HepG2 (cell line): Measurements from ENCODE around the gene LSM14B. TPM values are rescaled to one million over a fixed set of nuclear protein-coding genes. Genes with fewer than 3 reads are reported as not detected.

ENCODE experiments used
- ARID2 ChIP-seq: sonication (generic); formaldehyde crosslinking; IDR thresholded peaks from 2 replicates; pipeline ENCODE4 v1.8.1; 2022; ENCODE audit warnings: mild to moderate bottlenecking, missing genetic modification reagents, borderline replicate concordance
- BORCS8-MEF2B ChIP-seq: sonication (generic); formaldehyde crosslinking; IDR thresholded peaks from 2 replicates; pipeline ENCODE4 v1.8.0; 2022; ENCODE audit warnings: mild to moderate bottlenecking, missing genetic modification reagents
- BRCA1 ChIP-seq: sonication (generic); formaldehyde crosslinking; IDR thresholded peaks from 2 replicates; pipeline ENCODE4 v1.4.0; 2020; ENCODE audit warnings: missing genetic modification reagents
- CHD2 ChIP-seq: IDR thresholded peaks from 2 replicates; pipeline ENCODE4 v1.6.1; 2011; ENCODE audit warnings: low read depth, low read length, improper control_type of control experiment
- E2F5 ChIP-seq: sonication (generic); formaldehyde crosslinking; conservative IDR thresholded peaks from 2 replicates; pipeline ENCODE4 v1.4.0; 2020; ENCODE audit warnings: missing genetic modification reagents
- HOXA7 ChIP-seq: sonication (generic); formaldehyde crosslinking; IDR thresholded peaks from 2 replicates; pipeline ENCODE4 v1.8.1; 2022; ENCODE audit warnings: mild to moderate bottlenecking, missing genetic modification reagents, moderate library complexity
- JDP2 ChIP-seq: sonication (generic); formaldehyde crosslinking; IDR thresholded peaks from 2 replicates; pipeline ENCODE4 v1.8.1; 2022; ENCODE audit warnings: missing genetic modification reagents, borderline replicate concordance
- JUND ChIP-seq: sonication (generic); formaldehyde crosslinking; IDR thresholded peaks from 2 replicates; pipeline ENCODE4 v1.8.0; 2022; ENCODE audit warnings: mild to moderate bottlenecking, missing genetic modification reagents
- KMT2A ChIP-seq: sonication (generic); formaldehyde crosslinking; IDR thresholded peaks from 2 replicates; pipeline ENCODE4 v1.4.0; 2020; ENCODE audit warnings: missing genetic modification reagents
- NFYB ChIP-seq: sonication (generic); formaldehyde crosslinking; IDR thresholded peaks from 2 replicates; pipeline ENCODE4 v1.4.0; 2020; ENCODE audit warnings: missing genetic modification reagents
- POLR2AphosphoS2 ChIP-seq: IDR thresholded peaks from 2 replicates; pipeline ENCODE4 v1.6.1; 2011; ENCODE audit warnings: low read depth, low read length, improper control_type of control experiment
- STAG1 ChIP-seq: sonication (generic); formaldehyde crosslinking; IDR thresholded peaks from 2 replicates; pipeline ENCODE4 v1.4.0; 2020; ENCODE audit warnings: missing genetic modification reagents
- THAP8 ChIP-seq: sonication (generic); formaldehyde crosslinking; IDR thresholded peaks from 2 replicates; pipeline ENCODE4 v1.5.1; 2020; ENCODE audit warnings: missing genetic modification reagents, mild to moderate bottlenecking, borderline replicate concordance
- TSC22D2 ChIP-seq: sonication (generic); formaldehyde crosslinking; IDR thresholded peaks from 2 replicates; pipeline ENCODE4 v1.5.1; 2020; ENCODE audit warnings: missing genetic modification reagents, mild to moderate bottlenecking, borderline replicate concordance
- YEATS4 ChIP-seq: sonication (generic); formaldehyde crosslinking; IDR thresholded peaks from 2 replicates; pipeline ENCODE4 v1.4.0; 2020; ENCODE audit warnings: missing genetic modification reagents, borderline replicate concordance
- ZBTB20 ChIP-seq: sonication (generic); formaldehyde crosslinking; IDR thresholded peaks from 2 replicates; pipeline ENCODE4 v1.8.1; 2023; ENCODE audit warnings: missing genetic modification reagents, low read depth, mild to moderate bottlenecking, borderline replicate concordance
- ZFP37 ChIP-seq: sonication (generic); formaldehyde crosslinking; IDR thresholded peaks from 2 replicates; pipeline ENCODE4 v1.4.0; 2020; ENCODE audit warnings: missing genetic modification reagents, borderline replicate concordance
- ZNF543 ChIP-seq: sonication (generic); formaldehyde crosslinking; IDR thresholded peaks from 2 replicates; pipeline ENCODE4 v1.4.0; 2020; ENCODE audit warnings: mild to moderate bottlenecking, missing genetic modification reagents
- ZNF616 ChIP-seq: sonication (generic); formaldehyde crosslinking; IDR thresholded peaks from 2 replicates; pipeline ENCODE4 v1.5.0; 2020; ENCODE audit warnings: low read depth, mild to moderate bottlenecking, missing genetic modification reagents
- ZNF687 ChIP-seq: sonication (generic); formaldehyde crosslinking; IDR thresholded peaks from 2 replicates; pipeline ENCODE4 v1.5.1; 2020; ENCODE audit warnings: mild to moderate bottlenecking, missing genetic modification reagents, moderate library complexity
- ZNF713 ChIP-seq: sonication (generic); formaldehyde crosslinking; IDR thresholded peaks from 2 replicates; pipeline ENCODE4 v1.4.0; 2020; ENCODE audit warnings: mild to moderate bottlenecking, missing genetic modification reagents
- ZNF841 ChIP-seq: sonication (generic); formaldehyde crosslinking; IDR thresholded peaks from 2 replicates; pipeline ENCODE4 v1.8.1; 2023; ENCODE audit warnings: missing genetic modification reagents, borderline replicate concordance
- ZSCAN20 ChIP-seq: sonication (generic); formaldehyde crosslinking; IDR thresholded peaks from 2 replicates; pipeline ENCODE4 v1.4.0; 2020; ENCODE audit warnings: missing genetic modification reagents, mild to moderate bottlenecking, borderline replicate concordance
- polyA plus RNA-seq, 8 experiments: library from polyadenylated mRNA; depleted of rRNA in 3 of 8; stranded (reverse) in 7 of 8; unstranded in 1 of 8; fragments of >200 nt; fragmentation: Illumina TruSeq in 4 of 8; extraction: Trizol in 4 of 8; gene quantifications; 2 replicates each; pipeline versions ENCODE4 v1.2.1 to v1.2.3, GENCODE V29; 2011 to 2016; ENCODE audit warnings: low read depth in 4 of 8, missing spikeins in 1 of 8, mixed read lengths in 1 of 8; ENCODE audit not compliant: insufficient read depth in 1 of 8
- total RNA-seq, 5 experiments: library from RNA; depleted of rRNA; stranded (reverse); fragments of >200 nt; fragmentation: Illumina TruSeq; extraction: Trizol; gene quantifications; 2 replicates each; pipeline ENCODE4 v1.2.3, GENCODE V29; 2016; ENCODE audit warnings: low read depth in 1 of 5

LSM14B gene
- total and polyA plus RNA-seq, 2 of the 13 experiments (the other 11 are each of a cell fraction or from before 2014, with no cell fraction given): 43.3 to 79.2 TPM

GRCh38 chr20:62121776-62122653 lies at the start of gene LSM14B (continued):
- TF ChIP-seq ZNF687 (CRISPR knock-in tag) (peak; percentile 85), ZSCAN20 (CRISPR knock-in tag) (peak; percentile 59; the same call in 1 of the 2 replicates), BRCA1 (peak; percentile 79; the same call in 1 of the 2 replicates), BORCS8-MEF2B (CRISPR knock-in tag) (peak; percentile 89), ZNF841 (CRISPR knock-in tag) (peak; percentile 95), YEATS4 (CRISPR knock-in tag) (peak; percentile 91), ZFP37 (CRISPR knock-in tag) (no peak), ZNF543 (CRISPR knock-in tag) (0 out of 2 replicates have a peak, but pooled peaks have one; percentile 57), POLR2AphosphoS2 (no peak), HOXA7 (CRISPR knock-in tag) (no peak), ZBTB20 (CRISPR knock-in tag) (peak; percentile 46; the same call in 1 of the 2 replicates), NFYB (CRISPR knock-in tag) (peak; percentile 81), THAP8 (no peak), TSC22D2 (0 out of 2 replicates have a peak, but pooled peaks have one; percentile 12), JDP2 (peak; percentile 95), KMT2A (CRISPR knock-in tag) (0 out of 2 replicates have a peak, but pooled peaks have one; percentile 18), JUND (CRISPR knock-in tag) (no peak), ZNF616 (CRISPR knock-in tag) (no peak; the same call in 1 of the 2 replicates), STAG1 (CRISPR knock-in tag) (no peak), CHD2 (peak; percentile 86), E2F5 (peak; percentile 90), ZNF713 (CRISPR knock-in tag) (no peak), ARID2 (CRISPR knock-in tag) (no peak)
